B cell (primary cell): ENCODE measurements around the gene CCNL1. TPM values are rescaled to one million over a fixed set of nuclear protein-coding genes. Genes with fewer than 3 reads are reported as not detected.

Experiments
- ATAC-seq: fragments of 200-7000 bp; cut with Tn5 transposase; one replicate; pipeline ENCODE4 v1.10.0; 2021; ENCODE audit warnings: low read depth, mild to moderate bottlenecking, moderate number of reproducible peaks, moderate library complexity
- CTCF ChIA-PET: fragments of 350-600 bp; sonication (Branson Sonifier 250); formaldehyde crosslinking; loops from one replicate; lab custom pipeline; 2021; ENCODE audit warnings: antibody characterized with exemption, inconsistent platforms; lab: Charles Lee
- POLR2A ChIA-PET: fragments of 350-600 bp; sonication (Branson Sonifier 250); formaldehyde crosslinking; loops from one replicate; lab custom pipeline; 2021; ENCODE audit warnings: antibody characterized with exemption; lab: Charles Lee
- DNase-seq: peaks from one replicate; pipeline ENCODE4 v3.0.0; 2013
- H2AFZ ChIP-seq: 2 replicates; pipeline ENCODE4 v1.6.1; 2012; ENCODE audit warnings: mild to moderate bottlenecking, low read depth, low read length; ENCODE audit not compliant: insufficient read depth, poor library complexity, severe bottlenecking
- H3K27ac ChIP-seq, 2 donors: 1 replicate in 1 of 2; 2 replicates in 1 of 2; pipeline ENCODE4 v1.5.1; 2012 to 2013; ENCODE audit warnings: low read length in 2 of 2, mild to moderate bottlenecking in 2 of 2, moderate library complexity in 1 of 2
- H3K27me3 ChIP-seq, 4 experiments: fragments of 200-600 bp in 1 of 4; sonication (generic) in 1 of 4; replicated peaks in 1 of 4; 1 replicate in 2 of 4; 2 replicates in 2 of 4; pipeline versions ENCODE4 v1.6.1 to v1.7.0; 2013 to 2016; ENCODE audit warnings: low read length in 3 of 4, mild to moderate bottlenecking in 2 of 4, mixed read lengths in 1 of 4, moderate library complexity in 1 of 4; ENCODE audit not compliant: insufficient read depth in 4 of 4, control insufficient read depth in 3 of 4; ENCODE audit errors: control extremely low read depth in 1 of 4
- H3K36me3 ChIP-seq, 2 experiments: replicated peaks in 1 of 2; 1 replicate in 1 of 2; 2 replicates in 1 of 2; pipeline versions ENCODE4 v1.6.1 to v1.7.1; 2013; ENCODE audit warnings: low read length in 1 of 2; ENCODE audit not compliant: insufficient read depth in 2 of 2, control insufficient read depth in 1 of 2; ENCODE audit errors: control extremely low read depth in 1 of 2, extremely low read depth in 1 of 2
- H3K4me1 ChIP-seq, 2 donors: fragments of 200-600 bp in 1 of 2; sonication (generic) in 1 of 2; 1 replicate in 1 of 2; 2 replicates in 1 of 2; pipeline versions ENCODE4 v1.5.1 to v1.6.1; 2013 to 2017; ENCODE audit warnings: low read length in 2 of 2; ENCODE audit not compliant: control insufficient read depth in 2 of 2, insufficient read depth in 2 of 2
- H3K4me2 ChIP-seq: replicated peaks from 2 replicates; pipeline ENCODE3; 2012; ENCODE audit warnings: mild to moderate bottlenecking, low read depth, low read length; ENCODE audit not compliant: poor library complexity, severe bottlenecking
- H3K4me3 ChIP-seq, 5 experiments: fragments of 200-600 bp in 1 of 5; sonication (generic) in 1 of 5; 1 replicate in 3 of 5; 2 replicates in 2 of 5; pipeline versions ENCODE4 v1.5.1 to v1.7.0; 2011 to 2016; ENCODE audit warnings: low read length in 4 of 5, mild to moderate bottlenecking in 4 of 5, low read depth in 2 of 5, control low read depth in 1 of 5, moderate library complexity in 1 of 5; ENCODE audit not compliant: insufficient read depth in 1 of 5; ENCODE audit errors: control extremely low read depth in 1 of 5, extremely low read depth in 1 of 5
- H3K79me2 ChIP-seq: fragments of 200-600 bp; sonication (generic); one replicate; pipeline ENCODE4 v1.6.0; 2016; ENCODE audit warnings: low read length; ENCODE audit not compliant: control insufficient read depth, insufficient read depth
- H3K9ac ChIP-seq: fragments of 200-600 bp; sonication (generic); 2 replicates; pipeline ENCODE4 v1.6.1; 2017; ENCODE audit warnings: mild to moderate bottlenecking, low read length, moderate library complexity
- H3K9me3 ChIP-seq, 3 donors: one replicate each; pipeline versions ENCODE4 v1.6.1 to v1.7.1; 2013; ENCODE audit warnings: low read length in 2 of 3; ENCODE audit not compliant: control insufficient read depth in 2 of 3, insufficient read depth in 1 of 3; ENCODE audit errors: control extremely low read depth in 1 of 3
- H4K20me1 ChIP-seq: 2 replicates; pipeline ENCODE4 v1.6.0; 2012; ENCODE audit warnings: mild to moderate bottlenecking, low read length; ENCODE audit not compliant: insufficient read depth, control insufficient read depth, poor library complexity, severe bottlenecking
- H3K27ac Mint-ChIP-seq: one replicate; pipeline ENCODE4 v1.8.0; 2021; ENCODE audit warnings: mixed read lengths
- H3K27me3 Mint-ChIP-seq: one replicate; pipeline ENCODE4 v1.8.0; 2021; ENCODE audit warnings: mixed read lengths
- H3K4me1 Mint-ChIP-seq: one replicate; pipeline ENCODE4 v1.8.0; 2021; ENCODE audit warnings: mixed read lengths
- H3K4me3 Mint-ChIP-seq: one replicate; pipeline ENCODE4 v1.8.0; 2021; ENCODE audit warnings: mixed read lengths
- H3K9me3 Mint-ChIP-seq: one replicate; pipeline ENCODE4 v1.8.0; 2022; ENCODE audit warnings: mixed read lengths; ENCODE audit not compliant: insufficient read depth
- EZH2 ChIP-seq: IDR thresholded peaks from 2 replicates; pipeline ENCODE4 v1.6.1; 2012; ENCODE audit warnings: borderline replicate concordance, low read depth, mild to moderate bottlenecking, moderate library complexity, low read length; ENCODE audit not compliant: insufficient read depth, poor library complexity, severe bottlenecking
- WGBS: methylation state at CpG from one replicate; pipeline ENCODE4 v1.1.5; 2013; ENCODE audit warnings: missing lambda C conversion rate; ENCODE audit not compliant: insufficient coverage; 5-methylcytosine and 5-hydroxymethylcytosine counted together
- intact Hi-C: fragments of 100-400 bp; cut with micrococcal nuclease; formaldehyde crosslinking; loops from one replicate; pipeline ENCODE4 v1.10.0; 2022
- polyA plus RNA-seq: library from polyadenylated mRNA; depleted of rRNA; stranded (reverse); fragments of >200 nt; gene quantifications from 2 replicates; pipeline ENCODE4 v1.2.3, GENCODE V29; 2012
- total RNA-seq, 2 donors: library from RNA; stranded (reverse); fragments of 120-200 nt in 1 of 2; gene quantifications; 1 replicate in 1 of 2; 2 replicates in 1 of 2; pipeline versions ENCODE4 v1.2.3 to v1.2.4, GENCODE V29; 2013 to 2022
- TF ChIP-seq, protein P1 (sequence below): fragments of 200-600 bp; IDR thresholded peaks from one replicate; pipeline ENCODE4 v1.8.0; 2022; ENCODE audit warnings: antibody characterized with exemption, mild to moderate bottlenecking

CCNL1 gene
- total and polyA plus RNA-seq, 2 donors (not counting 1 experiment from before 2014, with no cell fraction given), result 322 to 655 TPM

- H3K27ac Mint-ChIP-seq, result no peak overlapping the region
- no peak overlapping the region for H3K4me3 ChIP-seq
- intact Hi-C loops, result no loop called here
- no peak for DNase-seq
- H3K27ac ChIP-seq, result no peak overlapping the region
- H3K27me3 Mint-ChIP-seq, result peaks cover 4% of the 10 kb centered on the region
- H3K36me3 ChIP-seq, result no peaks in the 10 kb centered on the region
- H3K9ac ChIP-seq, result no peak overlapping the region
- H3K4me3 Mint-ChIP-seq, result no peak overlapping the region
- peaks cover 2% of the 10 kb centered on the region for H3K4me1 Mint-ChIP-seq
- no peak for ATAC-seq
- no peak overlapping the region for H2AFZ ChIP-seq
- no peaks in the 10 kb centered on the region for H3K79me2 ChIP-seq
- H3K27me3 ChIP-seq, result no peaks in the 10 kb centered on the region
- no peaks in the 10 kb centered on the region for H3K9me3 ChIP-seq
- H3K4me2 ChIP-seq, result no peak overlapping the region
- peaks cover 0 to 4% of the 10 kb centered on the region in 2 donors for H3K4me1 ChIP-seq
- POLR2A ChIA-PET, result no interaction called here
- no peak for TF ChIP-seq EZH2
- TF ChIP-seq, protein P1, sequence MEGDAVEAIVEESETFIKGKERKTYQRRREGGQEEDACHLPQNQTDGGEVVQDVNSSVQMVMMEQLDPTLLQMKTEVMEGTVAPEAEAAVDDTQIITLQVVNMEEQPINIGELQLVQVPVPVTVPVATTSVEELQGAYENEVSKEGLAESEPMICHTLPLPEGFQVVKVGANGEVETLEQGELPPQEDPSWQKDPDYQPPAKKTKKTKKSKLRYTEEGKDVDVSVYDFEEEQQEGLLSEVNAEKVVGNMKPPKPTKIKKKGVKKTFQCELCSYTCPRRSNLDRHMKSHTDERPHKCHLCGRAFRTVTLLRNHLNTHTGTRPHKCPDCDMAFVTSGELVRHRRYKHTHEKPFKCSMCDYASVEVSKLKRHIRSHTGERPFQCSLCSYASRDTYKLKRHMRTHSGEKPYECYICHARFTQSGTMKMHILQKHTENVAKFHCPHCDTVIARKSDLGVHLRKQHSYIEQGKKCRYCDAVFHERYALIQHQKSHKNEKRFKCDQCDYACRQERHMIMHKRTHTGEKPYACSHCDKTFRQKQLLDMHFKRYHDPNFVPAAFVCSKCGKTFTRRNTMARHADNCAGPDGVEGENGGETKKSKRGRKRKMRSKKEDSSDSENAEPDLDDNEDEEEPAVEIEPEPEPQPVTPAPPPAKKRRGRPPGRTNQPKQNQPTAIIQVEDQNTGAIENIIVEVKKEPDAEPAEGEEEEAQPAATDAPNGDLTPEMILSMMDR, result no peak
- no CpG with 5 or more reads among the region's 3 CpGs for WGBS
- CTCF ChIA-PET, result interaction anchor here (1.0 kb wide), 1 partner anchor 32 kb away, joined by 3 read pairs; no protein-coding TSS in a partner anchor
- H4K20me1 ChIP-seq, result no peaks in the 10 kb centered on the region
- H3K9me3 Mint-ChIP-seq, result no peaks in the 10 kb centered on the region
Observed at GRCh38 chr3:157113832-157114505, 46.0 kb downstream of the CCNL1 start.

- intact Hi-C loops, result no loop called here
- Histone ChIP-seq H4K20me1 (no peaks in the 10 kb centered on the region), H2AFZ (no peak overlapping the region), H3K4me1 (peaks cover 0 to 4% of the 10 kb centered on the region in 2 donors), H3K79me2 (no peaks in the 10 kb centered on the region), H3K4me3 (no peak overlapping the region), H3K27me3 (no peaks in the 10 kb centered on the region), H3K27ac (no peak overlapping the region), H3K9me3 (no peaks in the 10 kb centered on the region), H3K36me3 (no peaks in the 10 kb centered on the region), H3K9ac (no peak overlapping the region), H3K4me2 (no peak overlapping the region)
- ChIA-PET CTCF (interaction anchor here (1.1 kb wide), 1 partner anchor 24 kb away, joined by 4 read pairs; no protein-coding TSS in a partner anchor), POLR2A (no interaction called here)
- TF ChIP-seq EZH2, result no peak
- TF ChIP-seq, protein P1, result no peak
- 100% methylated on average over 1 of the region's 4 CpGs for WGBS
- Mint-ChIP-seq H3K27ac (no peak overlapping the region), H3K9me3 (no peaks in the 10 kb centered on the region), H3K27me3 (peaks cover 3% of the 10 kb centered on the region), H3K4me3 (no peak overlapping the region), H3K4me1 (peaks cover 2% of the 10 kb centered on the region)
- DNase-seq (no peak), ATAC-seq (no peak)
Observed at GRCh38 chr3:157112536-157112935, 47.4 kb downstream of the CCNL1 start.
